ENCODE measurements around the gene JCHAIN.

Gene JCHAIN

DNA sequence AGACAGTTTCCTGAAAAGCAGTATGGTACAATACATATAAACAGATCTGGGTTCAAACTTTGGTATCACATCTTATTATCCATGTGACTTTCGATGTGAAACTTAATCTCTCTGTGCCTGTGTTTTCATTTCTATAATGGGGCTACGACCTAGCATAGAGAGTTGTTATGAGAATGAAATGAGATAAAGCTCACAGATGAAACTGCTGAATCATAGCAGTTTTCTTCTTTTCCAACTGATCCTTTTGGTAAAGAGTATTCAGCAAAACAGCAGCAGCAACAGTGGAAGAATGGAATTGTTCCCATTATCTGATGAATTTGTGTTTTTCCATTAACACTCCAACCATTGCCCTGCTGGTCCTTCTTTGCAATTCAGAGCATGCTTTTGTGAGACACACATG is 58.0 kb downstream of the JCHAIN start:
- Mint-ChIP-seq H3K36me3 (no peaks in the 10 kb centered on the region), H3K9me3 (no peaks in the 10 kb centered on the region), H3K4me3 (no peak overlapping the region), H3K4me1 (peaks cover 2% of the 10 kb centered on the region), H3K27me3 (no peaks in the 10 kb centered on the region), H3K27ac (no peak overlapping the region)
- DNase-seq (ENCODE audit: low spot score in 2 of 2), result no peak
- ATAC-seq (ENCODE audit: low read depth), result no peak

DNA sequence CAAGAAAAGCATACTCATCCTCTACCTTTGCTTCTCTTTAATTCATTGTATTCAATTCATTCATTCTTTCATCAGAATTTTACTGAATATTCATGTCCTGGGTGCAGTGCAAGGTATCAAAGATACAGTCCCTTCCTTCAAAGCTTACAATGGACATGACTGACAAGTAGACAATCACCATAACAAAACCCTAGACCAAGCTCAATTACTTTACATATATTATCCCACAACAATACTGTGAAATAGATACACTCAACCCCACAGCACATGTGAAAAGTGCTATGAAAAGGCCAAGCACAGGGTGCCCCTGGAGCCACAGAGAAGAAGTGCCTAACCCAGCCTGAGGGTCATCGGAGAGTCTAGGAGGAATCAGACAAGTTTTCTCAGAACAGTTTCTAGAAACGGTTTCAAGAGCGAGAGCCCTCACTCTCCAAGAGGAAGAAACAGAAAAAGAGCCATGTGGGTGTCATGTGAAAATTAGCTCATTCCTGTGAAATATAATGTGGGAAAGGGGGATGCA is 58.9 kb downstream of the JCHAIN start:
- Mint-ChIP-seq H3K36me3 (no peaks in the 10 kb centered on the region), H3K27me3 (no peaks in the 10 kb centered on the region), H3K4me3 (no peak overlapping the region), H3K9me3 (no peaks in the 10 kb centered on the region), H3K27ac (no peak overlapping the region), H3K4me1 (no peaks in the 10 kb centered on the region)
- DNase-seq (ENCODE audit: low spot score in 2 of 2) (no peak), ATAC-seq (ENCODE audit: low read depth) (no peak)

DNA sequence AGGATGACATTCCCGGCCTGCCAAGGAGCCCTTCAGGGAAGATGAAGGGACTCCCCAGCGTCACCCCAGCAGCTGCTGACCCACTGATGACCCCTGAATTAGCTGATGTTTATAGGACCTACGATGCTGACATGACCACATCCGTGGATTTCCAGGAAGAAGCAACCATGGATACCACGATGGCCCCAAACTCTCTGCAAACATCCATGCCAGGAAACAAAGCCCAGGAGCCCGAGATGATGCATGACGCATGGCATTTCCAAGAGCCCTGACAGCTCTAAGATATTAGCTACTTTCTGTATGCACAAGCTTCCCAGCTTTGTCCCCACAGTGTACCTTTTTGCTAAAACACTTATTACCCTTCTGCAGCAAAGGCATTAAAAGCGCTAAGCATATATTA is 59.8 kb downstream of the JCHAIN start:
- Mint-ChIP-seq H3K9me3 (no peaks in the 10 kb centered on the region), H3K27me3 (no peaks in the 10 kb centered on the region), H3K4me3 (no peak overlapping the region), H3K4me1 (no peaks in the 10 kb centered on the region), H3K27ac (no peak overlapping the region), H3K36me3 (no peaks in the 10 kb centered on the region)
- DNase-seq (ENCODE audit: low spot score in 2 of 2) (no peak), ATAC-seq (ENCODE audit: low read depth) (no peak)

Data from memory B cell (primary cell).